ENCODE results near the gene KIF18B.

- TF ChIP-seq TAF1 (IDR thresholded peaks at IDR 0.05; ENCODE audit: low read depth) (no peak), EP300 (IDR thresholded peaks at IDR 0.05; ENCODE audit: borderline replicate concordance) (no peak), REST (IDR thresholded peaks at IDR 0.05; ENCODE audit: low read depth) (no peak), TCF12 (IDR thresholded peaks at IDR 0.05; ENCODE audit: low read depth) (no peak), NFIC (IDR thresholded peaks at IDR 0.05) (no peak), MAX (IDR thresholded peaks at IDR 0.05) (no peak), RAD21 (IDR thresholded peaks at IDR 0.05; ENCODE audit: low read depth) (no peak), CEBPB (IDR thresholded peaks at IDR 0.05) (no peak), YY1 (IDR thresholded peaks at IDR 0.05; ENCODE audit: low read depth) (no peak), CREB1 (IDR thresholded peaks at IDR 0.05; ENCODE audit: low read depth) (no peak), USF1 (IDR thresholded peaks at IDR 0.05) (no peak), EGR1 (IDR thresholded peaks at IDR 0.05) (no peak), FOXM1 (IDR thresholded peaks at IDR 0.05; ENCODE audit: borderline replicate concordance, low read depth) (no peak), TEAD4 (IDR thresholded peaks at IDR 0.05) (no peak)
Measured at GRCh38 chr17:44902135-44902760, 45.3 kb downstream of the KIF18B start.

Data from Ishikawa (cell line).